ENCODE data around the gene FAM114A2.

- TF ChIP-seq, protein P1, sequence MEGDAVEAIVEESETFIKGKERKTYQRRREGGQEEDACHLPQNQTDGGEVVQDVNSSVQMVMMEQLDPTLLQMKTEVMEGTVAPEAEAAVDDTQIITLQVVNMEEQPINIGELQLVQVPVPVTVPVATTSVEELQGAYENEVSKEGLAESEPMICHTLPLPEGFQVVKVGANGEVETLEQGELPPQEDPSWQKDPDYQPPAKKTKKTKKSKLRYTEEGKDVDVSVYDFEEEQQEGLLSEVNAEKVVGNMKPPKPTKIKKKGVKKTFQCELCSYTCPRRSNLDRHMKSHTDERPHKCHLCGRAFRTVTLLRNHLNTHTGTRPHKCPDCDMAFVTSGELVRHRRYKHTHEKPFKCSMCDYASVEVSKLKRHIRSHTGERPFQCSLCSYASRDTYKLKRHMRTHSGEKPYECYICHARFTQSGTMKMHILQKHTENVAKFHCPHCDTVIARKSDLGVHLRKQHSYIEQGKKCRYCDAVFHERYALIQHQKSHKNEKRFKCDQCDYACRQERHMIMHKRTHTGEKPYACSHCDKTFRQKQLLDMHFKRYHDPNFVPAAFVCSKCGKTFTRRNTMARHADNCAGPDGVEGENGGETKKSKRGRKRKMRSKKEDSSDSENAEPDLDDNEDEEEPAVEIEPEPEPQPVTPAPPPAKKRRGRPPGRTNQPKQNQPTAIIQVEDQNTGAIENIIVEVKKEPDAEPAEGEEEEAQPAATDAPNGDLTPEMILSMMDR (IDR thresholded peaks at IDR 0.05) = no peak
- TF ChIP-seq POLR2A (IDR thresholded peaks at IDR 0.05) = no peak
Measured at GRCh38 chr5:153983885-153984284, 54.8 kb downstream of the FAM114A2 start.

Data from right lobe of liver (tissue), 4 donors.